H1 (cell line): ENCODE data around the gene PTGDS. TPM values are rescaled to one million over a fixed set of nuclear protein-coding genes. Genes with fewer than 3 reads are reported as not detected.
A peak's percentile ranks its signal among the peaks of the same experiment; 100 is the strongest.

Source experiments
- CEBPB ChIP-seq: IDR thresholded peaks from 2 replicates; pipeline ENCODE4 v1.6.1; 2012; ENCODE audit warnings: low read depth, low read length
- CHD2 ChIP-seq: IDR thresholded peaks from 2 replicates; pipeline ENCODE4 v1.6.1; 2012; ENCODE audit warnings: low read length, improper control_type of control experiment
- EGR1 ChIP-seq: IDR thresholded peaks from 2 replicates; pipeline ENCODE4 v1.6.1; 2011; ENCODE audit warnings: low read depth, low read length, borderline replicate concordance
- EZH2 ChIP-seq: fragments of 200-600 bp; sonication (generic); IDR thresholded peaks from 2 replicates; pipeline ENCODE4 v1.7.1; 2012; ENCODE audit warnings: low read depth, mild to moderate bottlenecking, moderate library complexity, low read length, inconsistent platforms; ENCODE audit not compliant: severe bottlenecking
- GTF2F1 ChIP-seq: IDR thresholded peaks from 2 replicates; pipeline ENCODE4 v1.6.1; 2012; ENCODE audit warnings: low read depth, low read length, improper control_type of control experiment, borderline replicate concordance
- HDAC6 ChIP-seq: IDR thresholded peaks from one replicate; pipeline ENCODE4 v1.7.1; 2012; ENCODE audit warnings: low read depth, mild to moderate bottlenecking, inconsistent platforms, low read length, moderate library complexity
- KDM5A ChIP-seq: fragments of 200-600 bp; IDR thresholded peaks from 2 replicates; pipeline ENCODE4 v1.7.1; 2012; ENCODE audit warnings: mild to moderate bottlenecking, low read length, inconsistent platforms, mixed read lengths
- NANOG ChIP-seq: IDR thresholded peaks from 2 replicates; pipeline ENCODE4 v1.6.1; 2011; ENCODE audit warnings: low read length, low read depth, mild to moderate bottlenecking, inconsistent platforms; ENCODE audit not compliant: insufficient read depth, poor library complexity, severe bottlenecking
- NRF1 ChIP-seq: IDR thresholded peaks from 2 replicates; pipeline ENCODE4 v1.6.1; 2011; ENCODE audit warnings: mild to moderate bottlenecking, low read depth, low read length, improper control_type of control experiment
- RAD21 ChIP-seq, 2 experiments: IDR thresholded peaks in 1 of 2; conservative IDR thresholded peaks in 1 of 2; 2 replicates each; pipeline ENCODE4 v1.6.1; 2011; ENCODE audit warnings: low read depth in 2 of 2, low read length in 2 of 2, improper control_type of control experiment in 1 of 2, inconsistent platforms in 1 of 2, mild to moderate bottlenecking in 1 of 2, moderate library complexity in 1 of 2
- RNF2 ChIP-seq: fragments of 200-900, 300-1000 bp; sonication (generic); IDR thresholded peaks from 2 replicates; pipeline ENCODE4 v1.7.1; 2016; ENCODE audit warnings: borderline replicate concordance, low read depth, mild to moderate bottlenecking, antibody characterized with exemption, low read length; ENCODE audit not compliant: poor library complexity, severe bottlenecking; ENCODE audit errors: missing control alignments
- SAP30 ChIP-seq: fragments of 300-600 bp; sonication (generic); IDR thresholded peaks from 2 replicates; pipeline ENCODE4 v1.7.1; 2012; ENCODE audit warnings: low read length, moderate library complexity, mild to moderate bottlenecking, inconsistent platforms; ENCODE audit not compliant: insufficient read depth, insufficient replicate concordance
- SIRT6 ChIP-seq: IDR thresholded peaks from one replicate; pipeline ENCODE4 v1.7.1; 2012; ENCODE audit warnings: low read length, inconsistent platforms
- SIX5 ChIP-seq: IDR thresholded peaks from 2 replicates; pipeline ENCODE4 v1.6.1; 2011; ENCODE audit warnings: mild to moderate bottlenecking, low read depth, low read length
- SP4 ChIP-seq: IDR thresholded peaks from 2 replicates; pipeline ENCODE4 v1.6.1; 2012; ENCODE audit warnings: low read length, inconsistent platforms
- TAF1 ChIP-seq: IDR thresholded peaks from 2 replicates; pipeline ENCODE4 v1.6.1; 2011; ENCODE audit warnings: mild to moderate bottlenecking, low read depth, low read length
- TBP ChIP-seq: IDR thresholded peaks from 2 replicates; pipeline ENCODE4 v1.6.1; 2011; ENCODE audit warnings: low read depth, low read length, improper control_type of control experiment
- polyA plus RNA-seq, 7 experiments: library from polyadenylated mRNA; depleted of rRNA in 3 of 7; stranded (reverse) in 5 of 7; unstranded in 2 of 7; fragments of >200 nt in 5 of 7; fragments of 200-250 nt in 2 of 7; gene quantifications; 1 replicate in 5 of 7; 2 replicates in 1 of 7; 4 replicates in 1 of 7; pipeline versions ENCODE4 v1.2.1 to v1.2.3, GENCODE V29; 2011 to 2013; ENCODE audit warnings: missing spikeins in 2 of 7, mixed read lengths in 2 of 7
- total RNA-seq: library from RNA; stranded (reverse); fragmentation: NEBNext Ultra II Directional; extraction: Animal tissue kit (Norgen Biotek cat#: 25700); gene quantifications from 2 replicates; pipeline ENCODE4 v1.2.1, GENCODE V29; 2021
- TF ChIP-seq, protein P1 (sequence below), 3 experiments: IDR thresholded peaks; 1 replicate in 2 of 3; 2 replicates in 1 of 3; pipeline versions ENCODE4 v1.5.1 to v1.6.1; 2011; ENCODE audit warnings: low read length in 3 of 3, mild to moderate bottlenecking in 3 of 3, inconsistent platforms in 2 of 3, low read depth in 1 of 3, moderate library complexity in 1 of 3; ENCODE audit not compliant: insufficient read depth in 1 of 3; ENCODE audit errors: control extremely low read depth in 1 of 3
- TF ChIP-seq, protein P2 (sequence below): IDR thresholded peaks from 2 replicates; pipeline ENCODE4 v1.6.1; 2011; ENCODE audit warnings: low read length, improper control_type of control experiment

The PTGDS gene
- total and polyA plus RNA-seq, 2 of the 8 experiments (the other 6 are each of a cell fraction or from before 2014, with no cell fraction given), result 1.7 to 2.3 TPM

DNA sequence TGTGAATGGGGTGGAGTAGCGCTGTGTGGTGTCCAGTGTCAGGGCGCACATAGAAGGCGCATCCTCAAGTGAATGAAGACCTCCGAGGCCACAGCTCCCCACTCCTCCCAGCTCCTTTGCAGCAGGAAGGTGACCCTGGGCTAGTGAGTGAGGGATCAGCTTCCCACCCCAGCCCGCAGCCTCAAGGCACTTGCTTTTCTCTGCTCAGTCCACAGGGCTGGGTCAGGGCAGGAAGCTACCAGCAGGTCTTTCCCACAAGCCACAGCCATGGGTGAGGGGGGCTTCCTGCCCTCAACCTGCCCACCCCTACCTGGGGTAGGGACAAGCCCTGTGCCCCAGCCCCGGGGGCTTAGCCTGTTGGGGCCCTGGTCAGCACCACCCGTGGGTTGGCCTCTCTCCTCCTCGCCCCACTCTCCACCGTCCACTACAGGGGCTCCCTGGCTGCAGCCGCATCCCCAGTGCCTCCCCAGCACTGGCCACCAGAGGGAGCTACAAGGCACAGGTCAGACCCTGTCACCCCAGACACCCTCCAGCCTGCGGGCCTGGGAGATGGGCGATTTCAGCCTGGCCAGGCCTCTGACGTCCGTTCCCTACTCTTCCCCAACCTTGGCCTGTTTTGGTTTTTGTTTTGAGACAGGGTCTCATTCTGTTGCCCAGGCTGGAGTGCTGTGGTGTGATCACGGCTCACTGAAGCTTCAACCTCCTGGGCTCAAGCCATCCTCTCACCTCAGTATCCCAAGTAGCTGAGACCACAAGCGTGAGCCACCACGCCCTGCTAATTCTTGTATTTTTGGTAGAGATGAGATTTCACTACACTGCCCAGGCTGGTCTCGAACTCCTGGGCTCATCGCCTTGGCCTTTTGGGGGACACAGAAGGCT is 52.0 kb downstream of the PTGDS start (continued):
- TF ChIP-seq, protein P1, sequence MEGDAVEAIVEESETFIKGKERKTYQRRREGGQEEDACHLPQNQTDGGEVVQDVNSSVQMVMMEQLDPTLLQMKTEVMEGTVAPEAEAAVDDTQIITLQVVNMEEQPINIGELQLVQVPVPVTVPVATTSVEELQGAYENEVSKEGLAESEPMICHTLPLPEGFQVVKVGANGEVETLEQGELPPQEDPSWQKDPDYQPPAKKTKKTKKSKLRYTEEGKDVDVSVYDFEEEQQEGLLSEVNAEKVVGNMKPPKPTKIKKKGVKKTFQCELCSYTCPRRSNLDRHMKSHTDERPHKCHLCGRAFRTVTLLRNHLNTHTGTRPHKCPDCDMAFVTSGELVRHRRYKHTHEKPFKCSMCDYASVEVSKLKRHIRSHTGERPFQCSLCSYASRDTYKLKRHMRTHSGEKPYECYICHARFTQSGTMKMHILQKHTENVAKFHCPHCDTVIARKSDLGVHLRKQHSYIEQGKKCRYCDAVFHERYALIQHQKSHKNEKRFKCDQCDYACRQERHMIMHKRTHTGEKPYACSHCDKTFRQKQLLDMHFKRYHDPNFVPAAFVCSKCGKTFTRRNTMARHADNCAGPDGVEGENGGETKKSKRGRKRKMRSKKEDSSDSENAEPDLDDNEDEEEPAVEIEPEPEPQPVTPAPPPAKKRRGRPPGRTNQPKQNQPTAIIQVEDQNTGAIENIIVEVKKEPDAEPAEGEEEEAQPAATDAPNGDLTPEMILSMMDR (IDR thresholded peaks at IDR 0.05; ENCODE audit: control extremely low read depth in 1 of 3, insufficient read depth in 1 of 3, low read depth in 1 of 3, low read length in 3 of 3), result peak in 2 of 3 experiments; percentile 94 to 98; a peak in 3 of 4 replicates
- TF ChIP-seq, protein P2, sequence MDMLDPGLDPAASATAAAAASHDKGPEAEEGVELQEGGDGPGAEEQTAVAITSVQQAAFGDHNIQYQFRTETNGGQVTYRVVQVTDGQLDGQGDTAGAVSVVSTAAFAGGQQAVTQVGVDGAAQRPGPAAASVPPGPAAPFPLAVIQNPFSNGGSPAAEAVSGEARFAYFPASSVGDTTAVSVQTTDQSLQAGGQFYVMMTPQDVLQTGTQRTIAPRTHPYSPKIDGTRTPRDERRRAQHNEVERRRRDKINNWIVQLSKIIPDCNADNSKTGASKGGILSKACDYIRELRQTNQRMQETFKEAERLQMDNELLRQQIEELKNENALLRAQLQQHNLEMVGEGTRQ, result no peak
- TF ChIP-seq RNF2 (no peak), SIRT6 (no peak), EGR1 (no peak), HDAC6 (no peak), EZH2 (peak; percentile 17), SIX5 (no peak), KDM5A (no peak), NANOG (no peak), CEBPB (no peak), SAP30 (no peak), CHD2 (no peak), TAF1 (no peak), TBP (no peak), RAD21 (IDR thresholded peaks at IDR 0.05 in 1 of 2, conservative IDR thresholded peaks at IDR 0.05 in 1 of 2; ENCODE audit: low read depth in 2 of 2, low read length in 2 of 2) (peak; percentile 42 to 64), GTF2F1 (no peak), NRF1 (no peak), SP4 (no peak)
